ENCODE measurements around the gene DUSP28. TPM values are rescaled to one million over a fixed set of nuclear protein-coding genes. Genes with fewer than 3 reads are reported as not detected.

DUSP28 gene
- total and polyA plus RNA-seq, 2 of the 13 experiments (the other 11 are each of a cell fraction or from before 2014, with no cell fraction given), result 5.2 to 8.6 TPM

DNA sequence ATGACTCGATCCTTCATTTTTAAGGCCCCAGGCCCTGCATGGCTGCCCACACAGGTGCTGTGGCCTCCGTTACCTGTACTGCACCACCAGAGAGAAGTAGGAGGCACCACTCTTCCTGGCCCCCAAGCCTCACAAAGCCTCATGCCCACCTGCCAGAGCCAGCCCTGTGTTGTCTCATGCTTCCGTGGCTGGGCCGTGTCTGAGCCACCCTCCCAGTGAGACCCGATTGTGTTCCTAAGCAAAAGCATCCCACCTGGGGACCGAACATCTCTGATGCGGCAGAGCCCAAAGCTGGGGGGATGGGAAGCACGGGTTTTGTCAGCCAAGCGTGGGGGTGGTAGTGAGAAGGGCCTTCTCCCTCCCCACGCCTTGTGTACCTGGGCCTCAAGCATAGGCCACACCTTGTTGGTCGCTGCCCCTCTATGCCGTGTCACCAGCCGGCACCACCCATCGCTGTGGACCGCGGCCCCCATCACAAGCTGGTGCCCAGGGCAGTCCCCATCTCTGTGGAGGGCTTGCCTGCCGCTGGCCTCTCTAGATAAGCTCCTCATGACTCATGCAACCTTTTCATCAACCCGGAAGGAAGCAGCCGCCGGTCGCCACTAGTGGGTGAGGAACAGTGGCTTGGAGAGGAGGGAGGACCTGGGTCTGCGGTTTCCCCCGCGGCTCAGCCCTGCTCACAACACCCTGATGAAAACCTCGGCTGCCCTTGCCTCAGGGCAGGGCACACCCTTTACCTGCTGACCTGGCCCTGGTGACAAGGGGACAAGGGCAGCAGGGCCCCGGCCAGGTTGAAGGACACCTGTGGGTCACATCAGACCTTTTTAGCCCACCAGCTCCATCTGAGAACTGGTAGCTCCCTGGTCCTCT, 5.4 kb downstream of the DUSP28 start (continued):
- TF ChIP-seq, protein P1, sequence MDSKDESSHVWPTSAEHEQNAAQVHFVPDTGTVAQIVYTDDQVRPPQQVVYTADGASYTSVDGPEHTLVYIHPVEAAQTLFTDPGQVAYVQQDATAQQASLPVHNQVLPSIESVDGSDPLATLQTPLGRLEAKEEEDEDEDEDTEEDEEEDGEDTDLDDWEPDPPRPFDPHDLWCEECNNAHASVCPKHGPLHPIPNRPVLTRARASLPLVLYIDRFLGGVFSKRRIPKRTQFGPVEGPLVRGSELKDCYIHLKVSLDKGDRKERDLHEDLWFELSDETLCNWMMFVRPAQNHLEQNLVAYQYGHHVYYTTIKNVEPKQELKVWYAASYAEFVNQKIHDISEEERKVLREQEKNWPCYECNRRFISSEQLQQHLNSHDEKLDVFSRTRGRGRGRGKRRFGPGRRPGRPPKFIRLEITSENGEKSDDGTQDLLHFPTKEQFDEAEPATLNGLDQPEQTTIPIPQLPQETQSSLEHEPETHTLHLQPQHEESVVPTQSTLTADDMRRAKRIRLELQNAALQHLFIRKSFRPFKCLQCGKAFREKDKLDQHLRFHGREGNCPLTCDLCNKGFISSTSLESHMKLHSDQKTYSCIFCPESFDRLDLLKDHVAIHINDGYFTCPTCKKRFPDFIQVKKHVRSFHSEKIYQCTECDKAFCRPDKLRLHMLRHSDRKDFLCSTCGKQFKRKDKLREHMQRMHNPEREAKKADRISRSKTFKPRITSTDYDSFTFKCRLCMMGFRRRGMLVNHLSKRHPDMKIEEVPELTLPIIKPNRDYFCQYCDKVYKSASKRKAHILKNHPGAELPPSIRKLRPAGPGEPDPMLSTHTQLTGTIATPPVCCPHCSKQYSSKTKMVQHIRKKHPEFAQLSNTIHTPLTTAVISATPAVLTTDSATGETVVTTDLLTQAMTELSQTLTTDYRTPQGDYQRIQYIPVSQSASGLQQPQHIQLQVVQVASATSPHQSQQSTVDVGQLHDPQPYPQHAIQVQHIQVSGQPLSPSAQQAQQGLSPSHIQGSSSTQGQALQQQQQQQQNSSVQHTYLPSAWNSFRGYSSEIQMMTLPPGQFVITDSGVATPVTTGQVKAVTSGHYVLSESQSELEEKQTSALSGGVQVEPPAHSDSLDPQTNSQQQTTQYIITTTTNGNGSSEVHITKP (CRISPR knock-in tag; IDR thresholded peaks at IDR 0.05; ENCODE audit: low read depth), result peak; percentile 70; the same call in 1 of the 2 replicates
- TF ChIP-seq BRCA1 (CRISPR knock-in tag; IDR thresholded peaks at IDR 0.05), result 0 out of 2 replicates have a peak, but pooled peaks have one; percentile 82
- no peak; the same call in 1 of the 2 replicates for TF ChIP-seq HMG20B (CRISPR knock-in tag; conservative IDR thresholded peaks at IDR 0.05)
- TF ChIP-seq, protein P2, sequence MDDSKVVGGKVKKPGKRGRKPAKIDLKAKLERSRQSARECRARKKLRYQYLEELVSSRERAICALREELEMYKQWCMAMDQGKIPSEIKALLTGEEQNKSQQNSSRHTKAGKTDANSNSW (CRISPR knock-in tag; IDR thresholded peaks at IDR 0.05; ENCODE audit: borderline replicate concordance), result no peak
- TF ChIP-seq ZNF563 (CRISPR knock-in tag; IDR thresholded peaks at IDR 0.05), result peak; percentile 69; the same call in 1 of the 2 replicates
- TF ChIP-seq, protein P3, sequence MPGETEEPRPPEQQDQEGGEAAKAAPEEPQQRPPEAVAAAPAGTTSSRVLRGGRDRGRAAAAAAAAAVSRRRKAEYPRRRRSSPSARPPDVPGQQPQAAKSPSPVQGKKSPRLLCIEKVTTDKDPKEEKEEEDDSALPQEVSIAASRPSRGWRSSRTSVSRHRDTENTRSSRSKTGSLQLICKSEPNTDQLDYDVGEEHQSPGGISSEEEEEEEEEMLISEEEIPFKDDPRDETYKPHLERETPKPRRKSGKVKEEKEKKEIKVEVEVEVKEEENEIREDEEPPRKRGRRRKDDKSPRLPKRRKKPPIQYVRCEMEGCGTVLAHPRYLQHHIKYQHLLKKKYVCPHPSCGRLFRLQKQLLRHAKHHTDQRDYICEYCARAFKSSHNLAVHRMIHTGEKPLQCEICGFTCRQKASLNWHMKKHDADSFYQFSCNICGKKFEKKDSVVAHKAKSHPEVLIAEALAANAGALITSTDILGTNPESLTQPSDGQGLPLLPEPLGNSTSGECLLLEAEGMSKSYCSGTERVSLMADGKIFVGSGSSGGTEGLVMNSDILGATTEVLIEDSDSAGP (CRISPR knock-in tag; IDR thresholded peaks at IDR 0.05; ENCODE audit: borderline replicate concordance), result peak; percentile 78; the same call in 1 of the 2 replicates
- TF ChIP-seq IKZF1 (IDR thresholded peaks at IDR 0.05), result no peak
- peak; percentile 45 for TF ChIP-seq HDAC1 (CRISPR knock-in tag; IDR thresholded peaks at IDR 0.05)
- no peak for TF ChIP-seq JDP2 (CRISPR knock-in tag; IDR thresholded peaks at IDR 0.05; ENCODE audit: borderline replicate concordance)
- no peak for TF ChIP-seq RORA (CRISPR knock-in tag; IDR thresholded peaks at IDR 0.05)
- TF ChIP-seq, protein P4, sequence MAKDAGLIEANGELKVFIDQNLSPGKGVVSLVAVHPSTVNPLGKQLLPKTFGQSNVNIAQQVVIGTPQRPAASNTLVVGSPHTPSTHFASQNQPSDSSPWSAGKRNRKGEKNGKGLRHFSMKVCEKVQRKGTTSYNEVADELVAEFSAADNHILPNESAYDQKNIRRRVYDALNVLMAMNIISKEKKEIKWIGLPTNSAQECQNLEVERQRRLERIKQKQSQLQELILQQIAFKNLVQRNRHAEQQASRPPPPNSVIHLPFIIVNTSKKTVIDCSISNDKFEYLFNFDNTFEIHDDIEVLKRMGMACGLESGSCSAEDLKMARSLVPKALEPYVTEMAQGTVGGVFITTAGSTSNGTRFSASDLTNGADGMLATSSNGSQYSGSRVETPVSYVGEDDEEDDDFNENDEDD (CRISPR knock-in tag; IDR thresholded peaks at IDR 0.05; ENCODE audit: borderline replicate concordance), result peak; percentile 30; the same call in 1 of the 2 replicates
- TF ChIP-seq TARDBP (CRISPR knock-in tag; IDR thresholded peaks at IDR 0.05), result no peak
- peak; percentile 68; the same call in 1 of the 2 replicates for TF ChIP-seq MXD4 (CRISPR knock-in tag; IDR thresholded peaks at IDR 0.05)
- peak; percentile 66 for TF ChIP-seq TBX2 (CRISPR knock-in tag; IDR thresholded peaks at IDR 0.05; ENCODE audit: borderline replicate concordance)
- TF ChIP-seq, protein P5, sequence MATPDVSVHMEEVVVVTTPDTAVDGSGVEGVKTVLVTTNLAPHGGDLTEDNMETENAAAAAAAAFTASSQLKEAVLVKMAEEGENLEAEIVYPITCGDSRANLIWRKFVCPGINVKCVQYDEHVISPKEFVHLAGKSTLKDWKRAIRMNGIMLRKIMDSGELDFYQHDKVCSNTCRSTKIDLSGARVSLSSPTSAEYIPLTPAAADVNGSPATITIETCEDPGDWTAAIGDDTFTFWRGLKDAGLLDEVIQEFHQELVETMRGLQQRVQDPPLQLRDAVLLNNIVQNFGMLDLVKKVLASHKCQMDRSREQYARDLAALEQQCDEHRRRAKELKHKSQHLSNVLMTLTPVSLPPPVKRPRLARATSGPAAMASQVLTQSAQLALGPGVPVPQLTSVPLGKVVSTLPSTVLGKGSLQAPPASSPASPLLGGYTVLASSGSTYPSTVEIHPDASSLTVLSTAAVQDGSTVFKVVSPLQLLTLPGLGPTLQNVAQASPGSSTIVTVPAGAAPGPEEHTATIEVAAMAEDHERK (CRISPR knock-in tag; IDR thresholded peaks at IDR 0.05; ENCODE audit: low read depth), result no peak
- TF ChIP-seq ZNF33B (CRISPR knock-in tag; IDR thresholded peaks at IDR 0.05), result no peak; the same call in none of the 2 replicates
- TF ChIP-seq NR2F2 (IDR thresholded peaks at IDR 0.05; ENCODE audit: borderline replicate concordance, low read depth), result no peak
- TF ChIP-seq NR3C1 (CRISPR knock-in tag; IDR thresholded peaks at IDR 0.05), result no peak
- TF ChIP-seq MATR3 (CRISPR knock-in tag; IDR thresholded peaks at IDR 0.05), result 0 out of 2 replicates have a peak, but pooled peaks have one; percentile 38
- TF ChIP-seq ZBTB8A (CRISPR knock-in tag; IDR thresholded peaks at IDR 0.05; ENCODE audit: borderline replicate concordance, low read depth), result no peak
- TF ChIP-seq ZC3H13 (CRISPR knock-in tag; IDR thresholded peaks at IDR 0.05), result no peak; the same call in 1 of the 2 replicates
